GM21825 (cell line): ENCODE data around the gene CD4.
"Not testable (repeated sequence)": the region's sequence is repeated elsewhere in the genome, so short reads cannot be mapped to it uniquely, and the experiment has no call there.

Experiments
- ATAC-seq: cut with Tn5 transposase; IDR thresholded peaks from one replicate; pipeline ENCODE4 v1.9.1; 2021; ENCODE audit warnings: mild to moderate bottlenecking, moderate library complexity; ENCODE audit not compliant: unreplicated experiment

CD4 gene

GRCh38 chr12:6788972-6789924 is at the start of gene CD4:
CD4 (plus strand) TSS chr12:6789528; CDS start chr12:6800139, 10,611 bp downstream.
- ATAC-seq: no peak

GRCh38 chr12:6742080-6742479 is 47.2 kb upstream of the CD4 start:
- ATAC-seq: not testable (repeated sequence)

GRCh38 chr12:6742834-6743233 is 46.5 kb upstream of the CD4 start:
- no peak for ATAC-seq

GRCh38 chr12:6743300-6743699 is 46.0 kb upstream of the CD4 start:
- ATAC-seq: not testable (repeated sequence)

- ATAC-seq: no peak
Measured at GRCh38 chr12:6745741-6746525, 43.4 kb upstream of the CD4 start.

GRCh38 chr12:6747216-6747615 is 42.1 kb upstream of the CD4 start:
- no peak for ATAC-seq

GRCh38 chr12:6748761-6749160 is 40.6 kb upstream of the CD4 start:
- ATAC-seq: no peak

GRCh38 chr12:6750506-6750905 is 38.8 kb upstream of the CD4 start:
- no peak for ATAC-seq

GRCh38 chr12:6751767-6752166 is 37.6 kb upstream of the CD4 start:
- no peak for ATAC-seq

GRCh38 chr12:6752167-6752920 is 37.0 kb upstream of the CD4 start:
- ATAC-seq: peak; percentile 5

- peak; percentile 89 for ATAC-seq
Measured at GRCh38 chr12:6752921-6753771, 36.2 kb upstream of the CD4 start, which contains the start of gene MLF2. MLF2 (minus strand) TSS chr12:6753141; CDS start chr12:6752334, 807 bp downstream.

- ATAC-seq: no peak
Measured at GRCh38 chr12:6753772-6754356, 35.5 kb upstream of the CD4 start.

GRCh38 chr12:6754411-6754810 is 34.9 kb upstream of the CD4 start:
- ATAC-seq: no peak

- ATAC-seq: no peak
Measured at GRCh38 chr12:6757028-6757690, 32.2 kb upstream of the CD4 start.

GRCh38 chr12:6758506-6759095 is 30.7 kb upstream of the CD4 start:
- ATAC-seq: no peak

GRCh38 chr12:6759741-6760140 is 29.6 kb upstream of the CD4 start:
- ATAC-seq: no peak

- ATAC-seq: no peak
Measured at GRCh38 chr12:6763380-6763779, 25.9 kb upstream of the CD4 start.

- ATAC-seq: peak; percentile 76
Measured at GRCh38 chr12:6764011-6764828, 25.1 kb upstream of the CD4 start.
